Astrocyte (in vitro differentiated cells and primary cell): ENCODE data around the gene KSR2. TPM values are rescaled to one million over a fixed set of nuclear protein-coding genes. Genes with fewer than 3 reads are reported as not detected.

ENCODE experiments used
- DNase-seq: peaks from one replicate; pipeline ENCODE4 v3.0.0-alpha.2; 2010; ENCODE audit warnings: low read depth
- FAIRE-seq: peaks from 2 replicates; lab custom pipeline; 2011; peaks lifted over from hg19 to GRCh38; lab: Jason Lieb, UNC
- H2AFZ ChIP-seq: 2 replicates; pipeline ENCODE4 v1.6.0; 2012; ENCODE audit warnings: low read depth, low read length, inconsistent platforms
- H3K27ac ChIP-seq: 2 replicates; pipeline ENCODE4 v1.5.1; 2011; ENCODE audit warnings: low read depth, low read length, inconsistent platforms
- H3K27me3 ChIP-seq: 2 replicates; pipeline ENCODE4 v1.6.0; 2011; ENCODE audit warnings: low read length, inconsistent platforms; ENCODE audit not compliant: insufficient read depth
- H3K36me3 ChIP-seq: 2 replicates; pipeline ENCODE4 v1.5.1; 2011; ENCODE audit warnings: low read length, inconsistent platforms; ENCODE audit not compliant: insufficient read depth
- H3K4me1 ChIP-seq: 2 replicates; pipeline ENCODE4 v1.5.1; 2011; ENCODE audit warnings: low read length, inconsistent platforms; ENCODE audit not compliant: insufficient read depth
- H3K4me2 ChIP-seq: 2 replicates; pipeline ENCODE4 v1.6.0; 2012; ENCODE audit warnings: low read length, inconsistent platforms
- H3K4me3 ChIP-seq: 2 replicates; pipeline ENCODE4 v1.5.1; 2011; ENCODE audit warnings: low read depth, mild to moderate bottlenecking, low read length, inconsistent platforms; ENCODE audit not compliant: insufficient read depth
- H3K79me2 ChIP-seq: 2 replicates; pipeline ENCODE4 v1.6.0; 2012; ENCODE audit warnings: mild to moderate bottlenecking, low read length, inconsistent platforms; ENCODE audit not compliant: insufficient read depth
- H3K9ac ChIP-seq: 2 replicates; pipeline ENCODE4 v1.6.0; 2012; ENCODE audit warnings: mild to moderate bottlenecking, low read length, inconsistent platforms
- H3K9me3 ChIP-seq: 2 replicates; pipeline ENCODE4 v1.5.1; 2012; ENCODE audit warnings: low read depth, mild to moderate bottlenecking, low read length, inconsistent platforms; ENCODE audit not compliant: insufficient read depth
- H4K20me1 ChIP-seq: 2 replicates; pipeline ENCODE4 v1.6.0; 2012; ENCODE audit warnings: low read length, inconsistent platforms; ENCODE audit not compliant: insufficient read depth
- H3K27ac Mint-ChIP-seq: one replicate; pipeline ENCODE4 v1.8.0; 2021; ENCODE audit warnings: mild to moderate bottlenecking, mixed read lengths; ENCODE audit not compliant: unreplicated experiment
- H3K27me3 Mint-ChIP-seq: one replicate; pipeline ENCODE4 v1.8.0; 2021; ENCODE audit warnings: low read depth, mixed read lengths; ENCODE audit not compliant: unreplicated experiment
- H3K36me3 Mint-ChIP-seq: one replicate; pipeline ENCODE4 v1.8.0; 2021; ENCODE audit warnings: low read depth, mixed read lengths; ENCODE audit not compliant: unreplicated experiment
- H3K4me1 Mint-ChIP-seq: one replicate; pipeline ENCODE4 v1.8.0; 2021; ENCODE audit warnings: low read depth, mixed read lengths; ENCODE audit not compliant: unreplicated experiment
- H3K4me3 Mint-ChIP-seq: one replicate; pipeline ENCODE4 v1.8.0; 2021; ENCODE audit warnings: mild to moderate bottlenecking, moderate library complexity, mixed read lengths; ENCODE audit not compliant: unreplicated experiment
- H3K9me3 Mint-ChIP-seq: one replicate; pipeline ENCODE4 v1.8.0; 2021; ENCODE audit warnings: mild to moderate bottlenecking, mixed read lengths; ENCODE audit not compliant: unreplicated experiment
- EZH2 ChIP-seq: IDR thresholded peaks from 2 replicates; pipeline ENCODE4 v1.6.1; 2012; ENCODE audit warnings: mild to moderate bottlenecking, low read length, inconsistent platforms; ENCODE audit not compliant: insufficient read depth
- total RNA-seq: library from RNA; stranded (reverse); gene quantifications from 2 replicates; pipeline ENCODE4 v1.2.1, GENCODE V29; 2021
- TF ChIP-seq, protein P1 (sequence below): IDR thresholded peaks from 2 replicates; pipeline ENCODE4 v1.5.1; 2011; ENCODE audit warnings: low read depth, mild to moderate bottlenecking, inconsistent platforms, low read length, moderate library complexity; ENCODE audit not compliant: insufficient read depth

The KSR2 gene
- total RNA-seq, 1 donor from 2014 or later: 0.98 TPM

DNA sequence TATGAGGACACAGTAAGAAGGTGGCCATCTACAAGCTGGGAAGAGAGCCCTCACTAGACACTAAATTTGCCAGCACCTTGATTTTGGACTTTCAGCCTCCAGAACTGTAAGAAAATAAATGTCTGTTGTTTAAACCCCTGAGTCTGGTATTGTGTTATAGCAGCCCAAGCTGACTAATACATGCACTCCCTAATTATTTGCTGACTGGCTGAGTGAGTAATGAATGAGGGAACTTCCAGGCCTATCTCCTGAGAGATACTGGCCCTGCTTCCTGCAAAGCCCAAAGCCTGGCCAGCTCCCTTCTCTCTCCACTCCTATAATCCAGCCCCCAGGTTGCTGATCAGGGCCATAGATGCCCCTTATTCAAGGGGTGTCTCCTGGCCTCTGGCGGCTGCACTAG, 487.3 kb downstream of the KSR2 start:
- no peak overlapping the region for H3K27ac ChIP-seq

DNA sequence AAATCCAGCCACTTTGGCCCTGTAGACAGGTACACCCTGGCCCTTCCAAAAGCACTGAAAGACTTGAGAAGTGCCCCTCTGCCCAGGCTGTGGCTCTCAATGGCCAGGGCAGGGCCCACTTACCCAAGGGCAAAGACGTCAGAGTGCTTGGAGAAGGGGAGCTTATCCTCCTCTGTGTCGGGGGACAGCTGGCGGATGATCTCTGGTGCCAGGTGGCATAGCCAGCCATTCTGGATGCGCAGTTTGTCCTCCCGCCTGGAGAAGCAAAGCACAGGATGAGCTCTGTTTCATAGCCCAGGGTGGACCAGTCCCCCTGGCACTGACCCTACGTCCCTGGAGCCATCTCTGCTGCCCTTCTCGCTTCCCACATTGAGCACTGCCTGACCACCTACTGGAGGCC, 492.4 kb downstream of the KSR2 start:
- H3K4me2 ChIP-seq: no peak overlapping the region
- no peak for TF ChIP-seq EZH2
- TF ChIP-seq, protein P1, sequence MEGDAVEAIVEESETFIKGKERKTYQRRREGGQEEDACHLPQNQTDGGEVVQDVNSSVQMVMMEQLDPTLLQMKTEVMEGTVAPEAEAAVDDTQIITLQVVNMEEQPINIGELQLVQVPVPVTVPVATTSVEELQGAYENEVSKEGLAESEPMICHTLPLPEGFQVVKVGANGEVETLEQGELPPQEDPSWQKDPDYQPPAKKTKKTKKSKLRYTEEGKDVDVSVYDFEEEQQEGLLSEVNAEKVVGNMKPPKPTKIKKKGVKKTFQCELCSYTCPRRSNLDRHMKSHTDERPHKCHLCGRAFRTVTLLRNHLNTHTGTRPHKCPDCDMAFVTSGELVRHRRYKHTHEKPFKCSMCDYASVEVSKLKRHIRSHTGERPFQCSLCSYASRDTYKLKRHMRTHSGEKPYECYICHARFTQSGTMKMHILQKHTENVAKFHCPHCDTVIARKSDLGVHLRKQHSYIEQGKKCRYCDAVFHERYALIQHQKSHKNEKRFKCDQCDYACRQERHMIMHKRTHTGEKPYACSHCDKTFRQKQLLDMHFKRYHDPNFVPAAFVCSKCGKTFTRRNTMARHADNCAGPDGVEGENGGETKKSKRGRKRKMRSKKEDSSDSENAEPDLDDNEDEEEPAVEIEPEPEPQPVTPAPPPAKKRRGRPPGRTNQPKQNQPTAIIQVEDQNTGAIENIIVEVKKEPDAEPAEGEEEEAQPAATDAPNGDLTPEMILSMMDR: no peak
- H3K4me1 ChIP-seq: no peaks in the 10 kb centered on the region
- Mint-ChIP-seq H3K27me3 (peaks cover 2% of the 10 kb centered on the region), H3K4me3 (no peak overlapping the region), H3K36me3 (no peaks in the 10 kb centered on the region), H3K4me1 (peaks cover 2% of the 10 kb centered on the region), H3K27ac (no peak overlapping the region), H3K9me3 (peaks cover 6% of the 10 kb centered on the region)
- H3K4me3 ChIP-seq: no peak overlapping the region
- no peaks in the 10 kb centered on the region for H3K79me2 ChIP-seq
- no peak for DNase-seq
- H2AFZ ChIP-seq: no peak overlapping the region
- peaks cover 2% of the 10 kb centered on the region for H3K27me3 ChIP-seq
- peaks cover 5% of the 10 kb centered on the region for H3K9me3 ChIP-seq
- H4K20me1 ChIP-seq: no peaks in the 10 kb centered on the region
- H3K27ac ChIP-seq: no peak overlapping the region
- H3K36me3 ChIP-seq: no peaks in the 10 kb centered on the region
- H3K9ac ChIP-seq: no peak overlapping the region
- FAIRE-seq: no peak

More for the DNA sequence above, 487.3 kb downstream of the KSR2 start:
- Mint-ChIP-seq H3K36me3 (no peaks in the 10 kb centered on the region), H3K9me3 (peaks cover 8% of the 10 kb centered on the region), H3K4me3 (no peak overlapping the region), H3K4me1 (peaks cover 6% of the 10 kb centered on the region), H3K27me3 (peaks cover 2% of the 10 kb centered on the region), H3K27ac (no peak overlapping the region)
- H3K4me1 ChIP-seq: no peaks in the 10 kb centered on the region
- no peak overlapping the region for H3K4me3 ChIP-seq
- no peaks in the 10 kb centered on the region for H4K20me1 ChIP-seq
- H3K36me3 ChIP-seq: no peaks in the 10 kb centered on the region
- no peak for TF ChIP-seq EZH2
- TF ChIP-seq, protein P1: no peak
- H3K79me2 ChIP-seq: no peaks in the 10 kb centered on the region
- no peak overlapping the region for H2AFZ ChIP-seq
- H3K9ac ChIP-seq: no peak overlapping the region
- no peak for DNase-seq
- H3K9me3 ChIP-seq: peaks cover under 1% of the 10 kb centered on the region
- no peak overlapping the region for H3K4me2 ChIP-seq
- H3K27me3 ChIP-seq: no peaks in the 10 kb centered on the region
- no peak for FAIRE-seq

DNA sequence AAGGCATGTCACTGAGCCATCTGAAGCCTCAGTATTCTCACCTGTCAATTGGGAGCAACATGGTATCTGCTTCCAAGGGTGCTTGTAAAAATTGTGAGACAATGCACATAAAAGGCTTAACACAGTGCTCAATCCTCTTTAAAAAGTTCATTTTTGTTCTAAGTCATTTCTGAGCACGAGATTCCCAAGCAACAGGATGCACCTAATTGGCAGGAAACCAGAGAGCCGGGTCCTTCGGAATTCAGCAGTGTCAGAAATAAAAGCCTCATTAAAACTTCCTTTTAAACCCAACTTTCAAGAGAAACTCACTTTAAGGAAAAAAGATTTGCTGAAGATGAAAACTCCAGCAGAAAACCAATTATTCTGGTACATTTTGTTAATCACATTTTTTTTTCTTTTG, 494.9 kb downstream of the KSR2 start:
- Mint-ChIP-seq H3K9me3 (peaks cover 6% of the 10 kb centered on the region), H3K4me3 (no peak overlapping the region), H3K4me1 (no peaks in the 10 kb centered on the region), H3K36me3 (no peaks in the 10 kb centered on the region), H3K27ac (no peak overlapping the region), H3K27me3 (peaks cover 2% of the 10 kb centered on the region)
- H3K27me3 ChIP-seq: peaks cover 2% of the 10 kb centered on the region
- DNase-seq (no peak), FAIRE-seq (no peak)
- H3K4me2 ChIP-seq: no peak overlapping the region
- H3K79me2 ChIP-seq: no peaks in the 10 kb centered on the region
- no peak overlapping the region for H2AFZ ChIP-seq
- TF ChIP-seq, protein P1: no peak
- no peak for TF ChIP-seq EZH2
- peaks cover 5% of the 10 kb centered on the region for H3K9me3 ChIP-seq
- no peaks in the 10 kb centered on the region for H3K4me1 ChIP-seq
- H3K27ac ChIP-seq: no peak overlapping the region
- no peak overlapping the region for H3K4me3 ChIP-seq
- H3K36me3 ChIP-seq: no peaks in the 10 kb centered on the region
- no peaks in the 10 kb centered on the region for H4K20me1 ChIP-seq
- H3K9ac ChIP-seq: no peak overlapping the region
